Renal pelvis (tissue), 4 donors: ENCODE measurements around the gene AUP1. TPM values are rescaled to one million over a fixed set of nuclear protein-coding genes. Genes with fewer than 3 reads are reported as not detected.
A peak's percentile ranks its signal among the peaks of the same experiment; 100 is the strongest.
"Not testable (repeated sequence)": the region's sequence is repeated elsewhere in the genome, so short reads cannot be mapped to it uniquely, and the experiment has no call there.

Source experiments
- DNase-seq: peaks from one replicate; pipeline ENCODE4 v3.0.0-alpha.2; 2013
- polyA plus RNA-seq, 3 donors: library from polyadenylated mRNA; unstranded; fragments of 120-200 nt; gene quantifications; one replicate each; pipeline ENCODE4 v1.2.1, GENCODE V29; 2013; ENCODE audit not compliant: insufficient read length in 3 of 3

The AUP1 gene
- polyA plus RNA-seq, 3 donors, result 106 to 113 (median 110) TPM

- DNase-seq, result no peak
Observed at GRCh38 chr2:74562126-74562775, 32.7 kb upstream of the AUP1 start.

GRCh38 chr2:74561022-74561421 is 31.5 kb upstream of the AUP1 start:
- DNase-seq, result not testable (repeated sequence)

- DNase-seq, result no peak
Observed at GRCh38 chr2:74560591-74560990, 31.1 kb upstream of the AUP1 start.

- DNase-seq, result no peak
Observed at GRCh38 chr2:74559912-74560311, 30.4 kb upstream of the AUP1 start.

GRCh38 chr2:74558284-74559230 is 29.1 kb upstream of the AUP1 start:
- no peak for DNase-seq

GRCh38 chr2:74556831-74557370 is 27.4 kb upstream of the AUP1 start:
- no peak for DNase-seq

- DNase-seq, result no peak
Observed at GRCh38 chr2:74556159-74556558, 26.7 kb upstream of the AUP1 start.

GRCh38 chr2:74555610-74556103 is 26.2 kb upstream of the AUP1 start:
- DNase-seq, result no peak

GRCh38 chr2:74554820-74555531 is 25.5 kb upstream of the AUP1 start:
- no peak for DNase-seq

- DNase-seq, result peak; percentile 93
Observed at GRCh38 chr2:74553892-74554819, 24.6 kb upstream of the AUP1 start, which contains the start of the genes DOK1 and LOXL3. TSS of gene DOK1 (plus strand) at chr2:74554720. CDS start at chr2:74554755, 35 bp downstream. TSS of gene LOXL3 (minus strand) at chr2:74553942. CDS start at chr2:74552634, 1,308 bp downstream.

- no peak for DNase-seq
Observed at GRCh38 chr2:74552914-74553811, 23.7 kb upstream of the AUP1 start.

GRCh38 chr2:74551942-74552913 is 22.7 kb upstream of the AUP1 start:
- DNase-seq, result no peak

GRCh38 chr2:74551530-74551929 is 22.0 kb upstream of the AUP1 start:
- DNase-seq, result no peak

- no peak for DNase-seq
Observed at GRCh38 chr2:74550231-74550630, 20.7 kb upstream of the AUP1 start.

GRCh38 chr2:74548900-74549826 is 19.7 kb upstream of the AUP1 start:
- peak; percentile 54 for DNase-seq

GRCh38 chr2:74548285-74548899 is 18.9 kb upstream of the AUP1 start:
- peak; percentile 22 for DNase-seq

- no peak for DNase-seq
Observed at GRCh38 chr2:74546004-74546403, 16.5 kb upstream of the AUP1 start.
